CD4-positive, alpha-beta T cell treated with Interleukin-1 beta for 1 hour (primary cell): ENCODE measurements around the gene USF2.

ENCODE experiments used
- DNase-seq, 2 donors: peaks; one replicate each; pipeline ENCODE4 v3.0.0-alpha.2; 2020 to 2022

USF2 gene

GRCh38 chr19:35327642-35328041 is 58.9 kb downstream of the USF2 start:
- DNase-seq = no peak

DNA sequence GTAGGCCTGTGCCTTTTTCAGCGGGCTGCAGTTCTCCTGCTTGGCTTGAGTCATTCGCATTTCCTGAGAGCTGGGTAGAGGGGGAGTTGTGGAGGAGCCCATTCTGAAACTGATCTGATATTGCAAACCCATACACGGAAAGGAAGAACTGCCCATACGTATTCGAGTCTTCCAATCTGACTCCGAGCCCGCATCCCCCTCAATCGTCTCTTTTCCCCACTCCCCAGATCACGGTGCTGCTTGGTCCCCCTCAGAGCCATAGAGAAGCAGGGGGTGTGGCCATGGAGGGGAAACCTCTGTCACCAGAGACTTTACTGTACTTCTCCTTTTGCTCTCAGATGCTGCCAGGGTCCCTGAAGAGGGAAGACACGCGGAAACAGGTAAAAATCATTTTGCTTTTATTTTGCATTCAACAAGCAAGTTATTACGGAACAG is 60.1 kb downstream of the USF2 start, which contains the start of gene CD22:
TSS of gene CD22 (plus strand) at position 337 of the 435 bp plus-strand sequence. CDS start 2,854 bp downstream, outside the sequence.
- DNase-seq = peak in 1 of 2 donors; percentile 65

GRCh38 chr19:35329323-35329722 is 60.6 kb downstream of the USF2 start:
- DNase-seq = no peak
